ENCODE results near the gene MAGEB2. TPM values are rescaled to one million over a fixed set of nuclear protein-coding genes. Genes with fewer than 3 reads are reported as not detected.
"Not testable (repeated sequence)": the region's sequence is repeated elsewhere in the genome, so short reads cannot be mapped to it uniquely, and the experiment has no call there.

Gene MAGEB2, protein sequence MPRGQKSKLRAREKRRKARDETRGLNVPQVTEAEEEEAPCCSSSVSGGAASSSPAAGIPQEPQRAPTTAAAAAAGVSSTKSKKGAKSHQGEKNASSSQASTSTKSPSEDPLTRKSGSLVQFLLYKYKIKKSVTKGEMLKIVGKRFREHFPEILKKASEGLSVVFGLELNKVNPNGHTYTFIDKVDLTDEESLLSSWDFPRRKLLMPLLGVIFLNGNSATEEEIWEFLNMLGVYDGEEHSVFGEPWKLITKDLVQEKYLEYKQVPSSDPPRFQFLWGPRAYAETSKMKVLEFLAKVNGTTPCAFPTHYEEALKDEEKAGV
- total RNA-seq, result not detected in 2 replicates

DNA sequence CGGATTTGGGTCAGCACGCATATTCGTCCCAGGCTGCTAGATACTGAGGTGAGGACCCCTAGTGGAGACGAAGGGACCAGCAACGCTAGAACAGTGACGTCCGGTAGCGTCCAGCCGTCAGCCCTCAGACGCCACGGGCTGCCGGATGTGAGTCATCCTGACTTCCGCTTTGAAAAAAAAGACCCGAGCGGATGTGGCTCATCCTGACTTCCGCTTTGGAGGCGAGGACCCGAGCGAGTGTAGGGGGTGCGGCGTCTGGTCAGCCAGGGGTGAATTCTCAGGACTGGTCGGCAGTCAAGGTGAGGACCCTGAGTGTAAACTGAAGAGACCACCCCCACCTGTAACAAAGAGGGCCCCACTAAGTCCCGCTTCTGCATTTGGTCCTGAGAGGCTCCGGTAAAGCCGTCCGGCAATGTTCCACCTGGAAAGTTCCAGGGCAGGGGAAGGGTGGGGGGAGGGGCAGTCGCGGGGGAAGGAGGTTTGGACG is at the start of gene MAGEB2:
Gene MAGEB2 (plus strand): TSS at position 207 of the 487 bp plus-strand sequence. CDS start 3,018 bp downstream, outside the sequence.
- DNase-seq, result no peak
- intact Hi-C loops (cut with micrococcal nuclease), result no loop called here
- Mint-ChIP-seq H3K27me3 (no peaks in the 10 kb centered on the region), H3K27ac (no peak within 1 kb of the TSS), H3K4me3 (no peak within 1 kb of the TSS), H3K9me3 (no peaks in the 10 kb centered on the region), H3K4me1 (no peaks in the 10 kb centered on the region), H3K36me3 (ENCODE audit: low read depth) (no peaks in the 10 kb centered on the region)

DNA sequence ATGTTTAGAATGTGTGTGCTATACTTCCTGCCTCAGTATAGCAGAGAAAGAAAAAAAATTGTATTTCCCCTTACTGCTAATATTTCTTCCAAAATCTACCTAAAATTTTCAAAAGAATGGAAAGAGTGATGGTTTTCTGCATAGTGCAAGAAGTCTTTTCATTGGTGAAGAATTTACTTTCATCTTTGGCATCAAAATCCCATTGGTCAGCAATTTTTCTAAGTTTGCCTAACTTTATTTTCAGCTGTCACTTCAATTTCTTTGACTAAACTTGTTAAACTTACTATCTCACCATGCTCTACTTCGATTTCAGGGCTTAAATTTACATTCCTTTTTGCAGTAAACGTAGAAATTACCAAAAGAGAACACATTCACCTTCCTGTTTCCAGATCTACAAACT is 44.5 kb upstream of the MAGEB2 start:
- intact Hi-C loops (cut with micrococcal nuclease), result no loop called here
- no peaks in the 10 kb centered on the region for H3K27me3 Mint-ChIP-seq
- no peak overlapping the region for H3K27ac Mint-ChIP-seq
- H3K36me3 Mint-ChIP-seq (ENCODE audit: low read depth), result no peaks in the 10 kb centered on the region
- no peaks in the 10 kb centered on the region for H3K9me3 Mint-ChIP-seq
- no peak overlapping the region for H3K4me3 Mint-ChIP-seq
- no peak for DNase-seq
- no peaks in the 10 kb centered on the region for H3K4me1 Mint-ChIP-seq

DNA sequence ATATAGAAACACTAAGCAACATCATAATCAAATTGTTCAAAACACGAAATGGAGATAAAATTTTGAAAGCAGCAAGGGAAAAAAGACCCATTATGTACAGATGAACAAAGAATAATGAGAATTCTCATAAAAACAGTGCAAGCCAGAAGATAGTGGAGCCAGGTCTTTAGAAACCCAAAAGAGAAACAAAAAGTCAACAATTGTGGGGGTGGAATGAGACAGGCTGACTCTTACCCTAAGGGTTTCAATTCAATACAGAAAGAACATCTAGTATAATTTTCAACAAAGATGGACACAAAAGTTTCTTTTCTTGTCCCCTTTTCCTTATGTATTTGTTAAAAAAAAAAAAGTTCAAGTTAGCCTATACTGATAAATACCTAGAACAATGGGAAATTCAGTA is 34.0 kb upstream of the MAGEB2 start:
- Mint-ChIP-seq H3K9me3 (no peaks in the 10 kb centered on the region), H3K27ac (no peak overlapping the region), H3K27me3 (no peaks in the 10 kb centered on the region), H3K36me3 (ENCODE audit: low read depth) (no peaks in the 10 kb centered on the region), H3K4me1 (no peaks in the 10 kb centered on the region), H3K4me3 (no peak overlapping the region)
- DNase-seq, result no peak
- intact Hi-C loops (cut with micrococcal nuclease), result no loop called here

DNA sequence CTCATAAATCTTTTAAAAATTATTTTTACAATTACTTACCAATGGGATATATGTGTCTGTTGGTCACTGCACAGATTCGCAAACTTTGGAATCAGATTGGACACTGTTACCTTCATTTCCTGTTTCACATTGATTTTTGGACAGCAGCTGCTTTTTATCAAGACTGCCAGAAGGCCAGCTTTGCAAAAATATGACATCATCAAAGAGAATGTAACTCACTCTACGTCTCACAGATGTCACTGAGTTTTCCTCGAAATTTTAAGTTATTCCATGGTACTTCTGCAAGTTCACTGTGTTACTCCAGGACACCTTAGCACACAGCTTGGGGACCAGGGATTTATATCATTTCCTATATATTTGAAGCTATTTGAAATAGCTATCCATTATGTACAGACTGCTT is 31.8 kb upstream of the MAGEB2 start:
- no peaks in the 10 kb centered on the region for H3K27me3 Mint-ChIP-seq
- no peak overlapping the region for H3K4me3 Mint-ChIP-seq
- no peaks in the 10 kb centered on the region for H3K36me3 Mint-ChIP-seq (ENCODE audit: low read depth)
- DNase-seq, result no peak
- H3K4me1 Mint-ChIP-seq, result no peaks in the 10 kb centered on the region
- no peak overlapping the region for H3K27ac Mint-ChIP-seq
- H3K9me3 Mint-ChIP-seq, result no peaks in the 10 kb centered on the region
- intact Hi-C loops (cut with micrococcal nuclease), result no loop called here

DNA sequence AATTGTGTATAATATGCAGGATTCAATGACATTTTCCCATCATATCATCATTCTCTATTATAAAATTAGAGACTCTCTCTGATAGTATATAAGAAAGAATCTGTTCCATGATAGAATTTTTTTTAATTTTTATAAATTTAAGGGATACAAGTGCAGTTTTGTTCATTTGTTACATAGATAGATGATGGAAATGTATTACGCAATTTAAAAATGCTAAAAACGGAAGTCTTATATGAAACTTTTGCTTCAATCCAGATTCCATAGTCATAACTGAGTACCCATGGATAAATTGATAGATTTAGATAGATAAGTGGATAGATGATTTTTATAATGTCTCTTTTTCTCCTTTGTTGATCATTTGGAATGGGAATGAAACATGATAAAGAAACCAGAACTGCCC is 24.9 kb upstream of the MAGEB2 start:
- intact Hi-C loops (cut with micrococcal nuclease), result no loop called here
- Mint-ChIP-seq H3K27ac (no peak overlapping the region), H3K36me3 (ENCODE audit: low read depth) (no peaks in the 10 kb centered on the region), H3K9me3 (no peaks in the 10 kb centered on the region), H3K4me1 (no peaks in the 10 kb centered on the region), H3K27me3 (no peaks in the 10 kb centered on the region), H3K4me3 (no peak overlapping the region)
- DNase-seq, result no peak

DNA sequence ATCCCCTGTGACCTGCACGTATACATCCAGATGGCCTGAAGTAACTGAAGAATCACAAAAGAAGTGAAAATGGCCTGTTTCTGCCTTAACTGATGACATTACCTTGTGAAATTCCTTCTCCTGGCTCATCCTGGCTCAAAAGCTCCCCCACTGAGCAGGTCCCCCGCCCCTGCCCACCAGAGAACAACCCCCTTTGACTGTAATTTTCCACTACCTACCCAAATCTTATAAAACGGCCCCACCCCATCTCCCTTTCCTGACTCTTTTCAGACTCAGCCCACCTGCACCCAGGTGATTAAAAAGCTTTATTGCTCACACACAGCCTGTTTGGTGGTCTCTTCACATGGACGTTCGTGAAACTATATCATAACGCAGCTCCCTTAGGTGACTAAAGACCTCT is 21.5 kb upstream of the MAGEB2 start:
- DNase-seq; intact Hi-C loops (cut with micrococcal nuclease); H3K4me1 Mint-ChIP-seq; H3K36me3 Mint-ChIP-seq (ENCODE audit: low read depth); H3K9me3 Mint-ChIP-seq; H3K4me3 Mint-ChIP-seq; H3K27ac Mint-ChIP-seq; H3K27me3 Mint-ChIP-seq: not testable (repeated sequence)

DNA sequence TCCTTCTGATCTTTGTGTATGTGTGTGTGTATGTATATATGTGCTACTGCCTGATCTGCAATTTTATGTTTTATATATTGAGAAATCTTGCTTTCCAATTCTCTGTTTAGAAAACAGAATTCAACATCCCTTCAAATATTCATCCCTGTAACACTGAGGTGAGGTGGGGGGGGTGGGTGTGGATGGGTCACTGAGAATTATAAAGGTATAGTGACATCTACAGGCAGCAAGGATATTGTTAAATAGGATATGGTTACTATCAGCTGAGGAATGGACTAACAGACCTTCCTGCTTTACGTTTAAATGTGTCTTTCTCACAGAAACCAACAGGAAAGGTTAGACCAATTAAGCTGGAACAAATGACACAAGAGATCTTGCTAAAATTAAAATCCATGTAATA is 19.0 kb upstream of the MAGEB2 start:
- Mint-ChIP-seq H3K36me3 (ENCODE audit: low read depth) (no peaks in the 10 kb centered on the region), H3K27me3 (no peaks in the 10 kb centered on the region), H3K9me3 (no peaks in the 10 kb centered on the region), H3K4me1 (no peaks in the 10 kb centered on the region), H3K27ac (no peak overlapping the region), H3K4me3 (no peak overlapping the region)
- no peak for DNase-seq
- intact Hi-C loops (cut with micrococcal nuclease), result no loop called here

DNA sequence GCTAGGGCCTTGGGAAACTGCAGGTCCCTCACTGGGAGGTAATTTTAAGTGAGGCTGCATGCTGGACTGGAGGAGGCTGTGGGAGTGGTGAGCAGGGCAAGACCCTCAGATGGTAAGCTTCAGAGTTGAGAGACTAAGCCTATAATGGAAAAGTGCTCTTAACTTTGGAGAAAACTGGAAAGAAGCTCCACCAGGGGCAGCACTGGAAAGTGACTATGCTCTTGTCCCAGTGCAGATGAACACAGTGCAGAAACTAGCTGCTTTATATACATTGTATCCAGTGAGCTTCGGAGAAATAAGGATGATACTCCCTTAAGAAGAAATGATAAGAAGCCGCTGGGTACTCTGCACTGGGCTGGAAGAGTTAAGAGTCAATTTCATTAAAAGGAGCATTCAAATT is 3.2 kb upstream of the MAGEB2 start:
- H3K27ac Mint-ChIP-seq, result no peak overlapping the region
- H3K27me3 Mint-ChIP-seq, result no peaks in the 10 kb centered on the region
- no peaks in the 10 kb centered on the region for H3K4me1 Mint-ChIP-seq
- intact Hi-C loops (cut with micrococcal nuclease), result no loop called here
- H3K4me3 Mint-ChIP-seq, result no peak overlapping the region
- no peak for DNase-seq
- no peaks in the 10 kb centered on the region for H3K36me3 Mint-ChIP-seq (ENCODE audit: low read depth)
- no peaks in the 10 kb centered on the region for H3K9me3 Mint-ChIP-seq

DNA sequence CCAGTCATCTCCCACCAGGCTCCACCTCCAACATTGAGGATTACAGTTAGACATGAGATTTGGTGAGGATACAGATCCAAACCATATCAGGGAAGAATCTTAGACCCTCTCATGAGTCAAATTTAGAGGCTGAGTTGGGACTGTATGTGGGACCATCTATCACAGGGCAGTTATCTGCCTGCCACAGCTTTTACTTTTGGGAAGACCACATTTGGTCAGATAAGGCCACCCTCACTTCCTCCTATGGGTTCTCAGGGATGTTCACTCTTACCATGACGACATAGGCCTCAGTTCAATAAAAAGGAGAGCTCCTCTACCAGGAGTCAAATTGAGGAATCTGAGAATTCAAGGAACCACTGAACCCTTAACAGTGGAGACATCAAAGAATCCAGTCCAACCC is 2.1 kb downstream of the MAGEB2 start:
- no peaks in the 10 kb centered on the region for H3K36me3 Mint-ChIP-seq (ENCODE audit: low read depth)
- no peaks in the 10 kb centered on the region for H3K9me3 Mint-ChIP-seq
- intact Hi-C loops (cut with micrococcal nuclease), result no loop called here
- no peaks in the 10 kb centered on the region for H3K27me3 Mint-ChIP-seq
- no peak for DNase-seq
- H3K4me3 Mint-ChIP-seq, result no peak overlapping the region
- no peaks in the 10 kb centered on the region for H3K4me1 Mint-ChIP-seq
- H3K27ac Mint-ChIP-seq, result no peak overlapping the region

DNA sequence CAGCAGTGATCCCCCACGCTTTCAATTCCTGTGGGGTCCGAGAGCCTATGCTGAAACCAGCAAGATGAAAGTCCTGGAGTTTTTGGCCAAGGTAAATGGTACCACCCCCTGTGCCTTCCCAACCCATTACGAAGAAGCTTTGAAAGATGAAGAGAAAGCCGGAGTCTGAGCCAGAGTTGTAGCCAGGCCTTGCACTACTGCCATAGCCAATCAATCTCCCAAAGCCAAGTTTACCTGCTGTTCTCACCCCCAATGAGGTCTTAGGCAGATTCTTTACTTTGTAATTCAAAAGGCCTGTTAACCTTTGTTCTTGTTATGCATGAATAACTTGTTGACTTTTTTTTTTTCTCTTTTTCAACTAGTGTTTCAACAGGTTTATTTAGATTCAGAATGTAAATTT is 4.0 kb downstream of the MAGEB2 start:
- DNase-seq, result no peak
- Mint-ChIP-seq H3K27me3 (no peaks in the 10 kb centered on the region), H3K4me1 (no peaks in the 10 kb centered on the region), H3K36me3 (ENCODE audit: low read depth) (no peaks in the 10 kb centered on the region), H3K4me3 (no peak overlapping the region), H3K9me3 (no peaks in the 10 kb centered on the region), H3K27ac (no peak overlapping the region)
- intact Hi-C loops (cut with micrococcal nuclease), result no loop called here

DNA sequence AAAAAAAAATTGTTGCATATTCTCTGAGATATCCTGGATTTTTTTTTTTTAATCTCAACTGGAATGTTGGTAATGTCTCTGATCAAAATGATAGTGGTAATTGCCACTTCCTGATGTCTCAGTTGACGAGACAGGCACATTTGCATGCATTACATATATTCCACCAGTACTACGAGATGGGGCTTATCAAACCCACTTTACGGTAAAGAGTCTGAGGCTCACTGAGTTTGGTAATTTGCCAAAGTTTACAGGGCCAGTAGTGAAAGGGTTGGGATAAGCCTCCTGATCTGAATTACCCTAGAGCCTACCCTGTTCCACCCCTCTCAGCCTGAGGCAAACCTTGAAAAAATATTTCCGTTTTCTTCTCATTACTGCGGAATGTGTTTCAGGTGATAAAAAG is 5.3 kb downstream of the MAGEB2 start:
- no peak for DNase-seq
- intact Hi-C loops (cut with micrococcal nuclease), result no loop called here
- Mint-ChIP-seq H3K36me3 (ENCODE audit: low read depth) (no peaks in the 10 kb centered on the region), H3K4me3 (no peak overlapping the region), H3K4me1 (no peaks in the 10 kb centered on the region), H3K27ac (no peak overlapping the region), H3K27me3 (no peaks in the 10 kb centered on the region), H3K9me3 (no peaks in the 10 kb centered on the region)

DNA sequence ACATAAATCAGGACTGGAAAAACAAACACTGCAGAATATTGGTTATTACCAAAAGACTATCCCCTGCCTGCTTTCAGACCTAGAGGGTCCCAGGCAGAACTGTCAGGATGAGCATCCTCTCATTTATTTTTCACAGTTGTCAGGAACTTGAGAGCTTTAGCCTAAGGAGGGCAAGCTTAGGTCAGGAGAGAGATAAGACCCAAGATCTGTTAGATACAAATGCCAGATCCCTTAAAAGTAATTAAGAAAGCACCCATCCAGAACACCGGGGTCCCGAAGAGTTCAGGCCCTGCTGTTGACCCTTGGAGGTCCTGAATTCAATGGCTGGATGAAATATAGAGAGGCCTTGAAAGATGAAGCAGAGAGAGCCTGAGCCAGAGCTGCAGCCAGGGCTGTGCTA is 9.2 kb downstream of the MAGEB2 start:
- H3K4me1 Mint-ChIP-seq, result no peaks in the 10 kb centered on the region
- H3K4me3 Mint-ChIP-seq, result no peak overlapping the region
- no peaks in the 10 kb centered on the region for H3K9me3 Mint-ChIP-seq
- H3K27me3 Mint-ChIP-seq, result no peaks in the 10 kb centered on the region
- intact Hi-C loops (cut with micrococcal nuclease), result no loop called here
- H3K36me3 Mint-ChIP-seq (ENCODE audit: low read depth), result no peaks in the 10 kb centered on the region
- no peak for DNase-seq
- H3K27ac Mint-ChIP-seq, result no peak overlapping the region

DNA sequence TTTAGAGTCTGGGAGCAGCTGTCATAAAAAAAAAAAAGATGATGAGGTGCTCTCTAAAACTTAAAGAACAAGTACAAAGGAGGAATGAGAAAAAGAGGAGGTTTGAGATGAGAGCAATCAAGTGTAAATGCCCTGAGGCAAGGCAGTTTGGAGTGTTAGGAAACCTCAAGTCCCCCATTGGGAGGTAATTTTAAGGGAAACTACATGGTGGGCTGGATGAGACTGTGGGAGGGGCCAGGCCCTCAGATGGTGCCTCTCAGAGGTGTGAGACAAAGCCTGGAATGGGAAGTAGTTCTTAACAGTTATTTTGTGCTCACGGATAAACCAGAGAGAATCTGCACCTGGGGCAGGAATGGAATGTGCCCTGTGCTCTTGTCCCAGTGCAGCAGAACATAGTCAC is 13.2 kb downstream of the MAGEB2 start:
- Mint-ChIP-seq H3K4me3 (no peak overlapping the region), H3K4me1 (no peaks in the 10 kb centered on the region), H3K27ac (no peak overlapping the region), H3K27me3 (no peaks in the 10 kb centered on the region), H3K9me3 (no peaks in the 10 kb centered on the region), H3K36me3 (ENCODE audit: low read depth) (no peaks in the 10 kb centered on the region)
- intact Hi-C loops (cut with micrococcal nuclease), result no loop called here
- no peak for DNase-seq

DNA sequence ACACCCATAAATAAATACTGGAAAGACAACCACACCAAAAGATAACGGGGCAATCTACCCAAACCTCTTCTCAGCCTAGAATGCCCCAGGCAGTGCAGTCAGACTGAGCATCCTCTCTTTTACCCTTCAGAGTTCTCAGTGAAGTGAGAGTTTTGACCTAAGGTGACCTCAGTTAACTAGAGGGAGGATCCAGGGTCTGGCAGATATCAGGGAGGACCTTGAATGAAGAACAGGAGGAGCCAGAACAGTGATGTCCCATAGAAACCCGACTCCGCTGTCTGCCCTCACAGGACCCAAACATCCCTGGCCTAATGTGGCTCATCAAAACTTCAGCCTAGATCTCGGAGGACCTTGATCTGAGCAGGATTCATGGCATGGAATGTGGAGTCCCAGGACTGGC is 15.0 kb downstream of the MAGEB2 start, which contains the start of gene MAGEB3:
Gene MAGEB3 (plus strand): TSS at position 263 of the 400 bp plus-strand sequence. CDS start 5,268 bp downstream, outside the sequence.
- no peak for DNase-seq
- Mint-ChIP-seq H3K27ac (no peak within 1 kb of the TSS), H3K27me3 (no peaks in the 10 kb centered on the region), H3K4me1 (no peaks in the 10 kb centered on the region), H3K36me3 (ENCODE audit: low read depth) (no peaks in the 10 kb centered on the region), H3K9me3 (no peaks in the 10 kb centered on the region), H3K4me3 (no peak within 1 kb of the TSS)
- intact Hi-C loops (cut with micrococcal nuclease), result no loop called here

Data from activated CD4-positive, alpha-beta T cell treated with anti-CD3 and anti-CD28 coated beads, Interleukin-2, amount 10 ng/mL, durations not matched to agents 24 days and 14 days (primary cell).